ENCODE data around the gene IHH.
A peak's percentile ranks its signal among the peaks of the same experiment; 100 is the strongest.

IHH gene

DNA sequence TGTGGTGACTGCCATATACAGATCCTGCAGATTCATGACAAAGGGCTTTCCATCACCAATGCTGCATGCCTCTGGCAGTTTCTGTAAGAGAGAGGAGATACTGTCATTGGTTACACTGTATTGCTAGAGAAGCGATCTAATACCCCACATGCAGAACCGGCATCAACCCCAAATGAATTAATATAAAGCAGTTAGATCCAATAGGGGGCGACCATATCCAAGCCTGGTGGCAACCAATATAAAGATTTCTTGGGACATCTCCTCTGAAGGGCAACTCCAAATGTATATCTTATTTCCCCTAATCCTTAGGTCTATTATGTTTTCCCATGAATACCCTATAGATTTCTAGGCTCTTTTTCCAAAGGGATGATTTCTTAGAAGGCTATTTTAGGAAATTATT, 17.4 kb upstream of the IHH start:
- no peak overlapping the region for H3K4me3 ChIP-seq (ENCODE audit: low read depth, low read length)

DNA sequence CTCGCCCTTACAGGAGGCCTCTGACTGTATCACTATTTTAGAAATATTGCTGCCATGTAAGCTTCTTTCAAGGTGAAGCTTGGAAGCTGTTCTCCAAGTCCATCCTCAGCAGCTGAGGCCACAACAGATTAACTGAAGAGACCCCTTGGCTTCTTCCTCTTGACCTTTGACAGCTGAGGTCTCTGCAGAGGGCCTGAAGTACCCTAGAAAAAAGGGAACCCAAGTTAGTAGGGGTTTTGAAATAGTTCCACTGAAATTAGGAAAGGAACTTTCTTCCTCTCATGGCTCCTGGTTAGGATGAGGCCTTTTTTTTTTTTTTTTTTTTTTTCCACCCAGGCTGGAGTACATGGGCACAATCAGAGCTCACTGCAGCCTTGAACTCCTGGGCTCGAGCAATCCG, 15.5 kb upstream of the IHH start:
- H3K4me3 ChIP-seq (ENCODE audit: low read depth, low read length): no peak overlapping the region

DNA sequence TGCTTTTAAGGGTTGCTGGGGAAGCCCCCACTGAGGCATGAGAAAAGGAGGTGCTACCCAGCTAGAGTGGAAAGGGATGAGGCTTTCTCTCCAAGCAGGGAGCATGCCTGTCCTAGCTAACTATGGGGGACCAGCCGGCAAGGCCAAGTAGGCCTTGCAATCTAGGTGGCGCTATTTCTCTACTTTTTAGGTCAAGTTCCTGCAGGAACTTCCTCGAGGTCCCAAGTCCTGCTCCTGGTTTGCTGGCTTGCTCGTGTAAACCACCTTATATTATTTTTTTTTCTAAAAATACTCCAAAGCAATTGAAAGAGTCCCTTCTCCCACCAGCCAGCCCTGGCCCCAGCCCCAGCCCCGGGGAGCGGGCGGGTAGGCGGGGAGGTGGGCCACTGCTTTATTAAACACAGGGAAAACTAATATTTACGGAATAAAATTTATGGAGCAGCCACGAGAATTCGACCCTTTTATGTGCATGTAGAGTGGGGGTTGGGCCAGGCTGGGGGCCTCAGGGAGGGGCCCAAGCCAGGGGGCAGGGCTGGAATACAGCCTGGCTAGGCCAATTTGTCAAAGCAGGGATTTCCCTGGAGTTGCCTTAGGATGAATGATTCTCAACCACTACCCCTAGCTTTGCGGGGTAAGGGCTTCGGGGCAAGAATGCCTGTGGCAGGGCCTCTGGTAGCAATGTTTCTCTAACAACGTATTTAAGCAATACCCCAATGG, 12.8 kb upstream of the IHH start:
- no peak overlapping the region for H3K4me3 ChIP-seq (ENCODE audit: low read depth, low read length)

DNA sequence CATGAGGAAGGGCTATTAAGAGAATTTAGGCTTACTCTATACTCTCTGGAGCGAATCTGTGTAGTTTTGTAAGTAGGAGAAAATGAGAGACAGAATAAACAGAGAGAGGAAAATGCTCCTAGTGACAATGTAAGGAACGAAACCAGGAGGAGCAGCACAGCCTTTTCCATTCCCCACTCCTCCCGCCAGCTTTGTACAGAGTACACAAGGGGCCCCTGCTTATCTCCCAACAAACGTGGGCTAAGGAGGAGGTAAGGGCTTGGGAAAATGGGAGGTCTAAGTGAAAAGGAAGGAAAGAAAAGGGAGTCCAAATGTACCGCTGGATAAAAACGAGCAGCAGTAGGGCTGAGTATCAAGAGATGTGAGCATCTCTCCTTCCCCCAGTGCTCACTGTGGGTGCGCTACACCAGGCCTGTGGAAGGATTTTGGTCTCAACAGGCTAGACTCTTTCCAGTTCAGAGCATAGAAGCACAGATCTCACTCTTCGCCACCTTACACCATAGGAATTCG, 12.1 kb upstream of the IHH start:
- no peak overlapping the region for H3K4me3 ChIP-seq (ENCODE audit: low read depth, low read length)

DNA sequence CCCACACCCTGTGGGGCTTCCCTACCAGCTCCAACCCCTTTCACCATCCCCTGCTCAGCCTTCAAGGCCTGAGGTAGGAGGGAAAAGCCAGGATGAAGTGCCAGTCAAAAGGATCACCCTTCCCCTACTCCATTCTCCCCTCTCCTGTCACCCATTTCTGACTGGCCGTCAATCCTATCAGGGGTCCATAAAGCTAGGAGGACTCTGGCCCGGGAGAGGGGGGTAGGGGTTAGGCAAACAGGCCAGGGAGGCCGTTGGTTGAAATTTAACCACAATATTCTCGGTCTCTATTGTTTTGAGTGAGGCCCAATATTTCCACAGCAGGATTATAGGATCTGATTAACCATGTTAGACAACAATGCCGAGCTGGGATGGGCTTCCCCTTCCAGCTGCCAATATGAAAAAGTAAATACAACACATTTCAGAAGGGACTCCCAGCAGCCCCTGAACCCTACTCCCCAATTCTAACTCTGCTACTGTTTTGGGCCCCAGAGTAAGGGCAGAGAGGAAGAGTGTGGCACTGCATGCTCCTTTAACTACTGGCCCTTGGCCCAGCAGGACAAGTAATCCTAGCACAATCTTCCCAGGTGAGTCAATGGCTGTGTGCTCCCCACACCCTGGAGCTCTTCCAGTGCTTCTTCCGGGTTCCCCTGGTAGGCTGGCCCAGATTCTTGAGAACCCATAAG, 10.6 kb upstream of the IHH start:
- H3K4me3 ChIP-seq (ENCODE audit: low read depth, low read length): no peak overlapping the region

DNA sequence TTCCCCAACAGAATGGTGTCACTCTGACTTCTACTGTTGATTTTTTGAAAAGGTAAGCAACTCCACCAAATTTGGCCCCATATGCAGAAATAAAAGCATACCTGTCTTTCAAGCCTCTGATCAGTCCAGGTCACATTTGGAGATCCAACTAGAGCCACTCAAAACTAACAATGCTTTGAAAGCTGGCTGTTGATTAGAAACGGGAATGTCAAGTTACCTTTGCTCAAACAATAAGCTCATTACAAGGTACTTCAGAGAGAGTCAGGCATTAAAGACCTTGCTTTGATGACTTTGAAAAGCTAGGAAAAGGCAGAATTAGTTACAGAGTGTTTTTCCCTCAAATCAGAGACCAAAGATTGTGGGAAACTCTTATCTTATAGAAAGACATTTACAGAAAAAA, 4.8 kb upstream of the IHH start:
- H3K4me3 ChIP-seq (ENCODE audit: low read depth, low read length): no peak overlapping the region

DNA sequence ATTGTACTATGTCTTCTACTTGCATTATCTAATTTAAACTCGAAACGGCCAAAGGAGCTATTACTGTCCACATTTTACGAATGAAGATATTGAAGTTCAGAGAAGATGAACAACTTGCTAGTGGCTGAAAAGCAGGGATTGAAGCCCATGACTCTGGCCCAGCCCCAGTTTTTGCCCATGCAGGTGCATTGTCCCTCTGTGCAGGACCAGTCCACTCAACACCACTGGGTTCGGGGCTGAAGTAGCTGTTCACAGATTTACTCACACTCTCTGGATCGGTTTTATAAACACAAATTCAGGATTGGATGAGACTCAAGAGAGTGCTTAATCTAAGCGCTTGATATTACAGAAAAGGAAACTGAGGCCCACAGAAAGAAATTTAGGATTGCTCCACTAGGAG, 1.4 kb upstream of the IHH start:
- no peak overlapping the region for H3K4me3 ChIP-seq (ENCODE audit: low read depth, low read length)

DNA sequence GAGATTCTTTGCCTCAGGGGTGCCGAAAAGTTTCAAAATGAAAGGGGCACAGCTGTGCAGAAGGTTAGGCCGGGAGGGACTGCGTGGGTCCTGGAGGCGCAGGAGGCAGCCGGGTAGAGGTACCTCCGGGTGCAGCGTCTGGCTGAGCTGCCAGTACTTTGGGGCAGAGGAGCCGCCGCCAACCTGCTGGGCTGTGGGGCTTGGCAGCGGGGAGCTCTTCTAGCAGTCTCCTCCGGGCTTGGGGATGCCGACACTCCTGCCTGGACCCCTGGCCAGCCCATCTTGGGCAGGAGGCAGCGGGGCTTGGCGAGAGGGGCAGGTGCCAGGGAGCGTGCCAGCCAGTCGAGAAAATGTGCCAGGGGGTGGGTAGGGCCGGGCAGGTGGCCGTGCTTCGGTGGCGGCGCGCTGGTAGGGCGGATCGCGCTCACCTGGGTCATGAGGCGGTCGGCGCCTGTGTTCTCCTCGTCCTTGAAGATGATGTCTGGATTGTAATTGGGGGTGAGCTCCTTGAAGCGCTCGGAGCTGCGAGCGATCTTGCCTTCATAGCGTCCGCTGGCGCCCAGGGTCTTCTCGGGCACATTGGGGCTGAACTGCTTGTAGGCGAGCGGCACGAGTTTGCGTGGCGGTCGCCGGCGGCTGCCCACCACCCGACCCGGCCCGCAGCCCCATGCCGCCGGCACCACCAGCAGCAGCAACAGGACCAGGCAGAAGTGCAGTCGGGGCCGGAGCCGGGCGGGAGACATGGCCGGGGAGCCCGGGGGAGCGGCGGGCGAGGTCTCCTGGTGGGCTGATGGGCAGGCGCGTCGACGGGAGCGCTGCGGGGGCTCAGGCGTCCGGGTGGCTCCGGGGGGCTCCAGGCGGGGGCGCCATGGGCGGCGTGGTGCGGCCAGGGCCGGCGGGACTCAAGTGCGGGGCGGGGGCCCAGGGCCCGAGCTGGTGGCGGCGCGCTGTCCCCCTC, 717 bp downstream of the IHH start:
- H3K4me3 ChIP-seq (ENCODE audit: low read depth, low read length): no peak overlapping the region

DNA sequence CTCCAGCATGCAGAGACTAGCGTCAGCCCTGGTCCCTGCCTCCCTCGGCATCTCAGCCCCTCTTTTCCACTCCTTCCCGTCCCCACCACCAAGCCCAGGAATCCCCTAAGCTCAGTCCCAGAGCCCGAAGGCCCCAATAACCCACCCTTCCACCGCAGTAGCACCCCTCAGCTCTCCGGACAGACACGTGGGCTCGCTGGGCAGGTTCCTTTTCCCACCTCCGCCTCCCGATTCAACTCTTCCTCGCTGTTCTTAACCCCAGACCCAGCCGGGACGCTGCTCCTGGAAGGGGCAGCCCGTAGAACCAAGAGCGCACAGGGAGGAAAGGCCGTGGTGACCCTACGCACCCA, 1.4 kb downstream of the IHH start:
- no peak overlapping the region for H3K4me3 ChIP-seq (ENCODE audit: low read depth, low read length)

DNA sequence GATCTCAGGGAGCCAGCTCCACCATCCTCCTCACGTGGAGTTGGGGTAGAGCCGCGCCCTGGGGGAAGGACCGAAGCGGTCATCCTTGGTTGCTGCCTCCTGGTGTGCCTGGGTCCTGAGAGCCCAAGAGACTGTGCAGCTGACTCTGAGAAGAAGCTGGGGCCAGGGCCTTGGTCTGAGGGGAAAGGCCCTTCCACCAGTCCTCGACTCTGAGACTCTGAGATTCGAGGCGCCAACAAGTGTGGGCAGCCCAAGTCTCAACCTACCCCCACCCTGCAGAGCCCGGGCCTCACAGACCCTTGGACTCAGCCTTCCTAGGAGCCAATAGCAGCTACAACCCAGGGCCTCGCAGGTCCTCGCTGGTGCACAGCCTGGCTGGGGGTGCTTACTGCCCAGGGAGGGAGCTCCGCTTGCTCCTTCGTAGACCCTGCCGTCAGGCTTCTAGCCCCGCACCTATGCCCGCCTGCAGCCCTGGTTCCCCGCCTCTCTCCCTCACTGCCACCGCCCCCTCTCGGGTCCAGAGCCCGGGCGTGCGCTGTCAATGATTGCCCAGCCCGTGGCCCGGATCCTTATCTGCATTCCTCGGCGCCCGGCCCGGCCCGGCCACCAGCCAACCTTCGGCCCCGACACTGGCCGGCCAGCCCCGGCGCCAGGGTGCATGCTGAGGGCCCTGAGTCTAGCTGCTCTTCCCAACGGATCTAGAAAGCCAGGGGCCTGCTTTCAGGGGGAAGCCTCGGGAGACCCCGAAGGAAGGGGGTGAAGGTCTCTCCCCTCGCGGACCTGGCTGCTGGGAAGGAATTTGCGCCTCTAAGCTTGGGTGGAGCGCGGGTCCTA, 2.0 kb downstream of the IHH start:
- H3K4me3 ChIP-seq (ENCODE audit: low read depth, low read length): no peak overlapping the region

DNA sequence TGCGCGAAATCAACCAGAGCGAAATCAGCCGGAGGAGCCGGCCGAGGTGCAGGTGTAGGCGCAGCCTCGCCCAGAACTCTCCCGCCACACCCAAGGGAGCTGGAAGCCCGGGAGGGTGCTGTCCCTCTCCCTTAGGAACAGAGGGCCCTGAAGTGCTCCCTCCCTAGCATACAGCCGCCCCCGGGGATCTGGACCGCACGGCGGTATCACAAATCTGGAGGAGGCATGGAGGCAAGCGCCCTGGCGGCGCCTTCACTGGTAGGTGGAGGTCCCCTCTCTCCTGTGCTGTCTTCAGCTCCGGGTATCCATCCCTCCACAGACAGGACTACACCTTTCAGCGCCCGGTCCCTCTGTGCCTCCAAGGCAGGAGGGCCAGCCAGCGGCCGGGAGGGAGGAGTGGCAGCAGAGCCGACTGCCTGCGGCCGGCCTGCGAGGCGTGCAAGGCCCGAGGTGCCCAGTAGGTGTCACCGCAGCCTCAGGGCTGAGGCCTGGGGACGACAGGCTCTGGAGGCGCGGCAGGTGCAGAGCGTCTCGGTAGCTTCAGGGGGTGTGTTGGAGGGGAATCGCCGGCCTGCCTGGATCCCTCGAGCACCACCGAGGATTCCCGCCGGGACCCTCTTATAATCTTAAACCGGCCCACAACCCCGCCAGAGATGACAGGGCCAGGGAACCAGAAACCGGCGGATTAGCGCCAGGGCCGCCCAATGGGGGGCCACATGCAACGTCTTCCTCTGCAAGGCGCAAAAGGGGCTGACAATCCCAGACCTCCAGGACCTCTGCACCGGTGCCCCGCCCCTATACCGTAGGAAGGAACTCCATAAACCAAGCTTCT, 2.8 kb downstream of the IHH start:
- H3K4me3 ChIP-seq (ENCODE audit: low read depth, low read length): peak overlapping the region; percentile 8

DNA sequence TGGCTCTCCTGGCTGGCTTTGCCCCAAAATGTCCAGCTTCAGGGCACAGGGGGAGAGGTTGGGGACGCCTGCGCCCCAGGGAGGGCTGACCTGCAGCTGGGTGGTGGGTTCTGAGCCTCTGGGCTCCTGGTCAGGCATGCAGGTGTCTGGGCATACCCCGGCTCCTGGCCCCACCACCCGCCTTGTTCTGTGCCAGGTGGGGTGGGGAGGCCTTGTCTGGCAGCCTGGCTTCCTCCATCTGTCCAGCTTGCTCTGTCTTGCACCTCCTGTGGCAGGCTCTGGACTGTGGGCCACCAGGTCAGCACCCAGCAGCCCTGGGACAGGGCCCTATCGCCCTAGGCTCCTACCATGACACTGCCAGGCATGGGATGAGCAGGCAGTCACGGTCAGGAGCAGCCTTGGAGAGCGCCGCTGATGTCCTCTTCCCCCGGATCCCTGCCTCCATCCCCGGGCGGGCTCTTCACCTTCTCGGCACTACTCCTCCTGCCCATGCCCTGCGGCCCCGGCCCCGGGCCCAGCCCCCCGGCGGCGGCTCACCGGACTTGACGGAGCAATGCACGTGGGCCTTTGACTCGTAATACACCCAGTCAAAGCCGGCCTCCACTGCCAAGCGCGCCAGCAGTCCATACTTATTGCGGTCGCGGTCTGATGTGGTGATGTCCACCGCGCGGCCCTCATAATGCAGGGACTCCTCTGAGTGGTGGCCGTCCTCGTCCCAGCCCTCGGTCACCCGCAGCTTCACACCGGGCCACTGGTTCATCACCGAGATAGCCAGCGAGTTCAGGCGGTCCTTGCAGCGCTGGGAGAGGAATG, 3.6 kb downstream of the IHH start:
- peak overlapping the region; percentile 8 for H3K4me3 ChIP-seq (ENCODE audit: low read depth, low read length)

DNA sequence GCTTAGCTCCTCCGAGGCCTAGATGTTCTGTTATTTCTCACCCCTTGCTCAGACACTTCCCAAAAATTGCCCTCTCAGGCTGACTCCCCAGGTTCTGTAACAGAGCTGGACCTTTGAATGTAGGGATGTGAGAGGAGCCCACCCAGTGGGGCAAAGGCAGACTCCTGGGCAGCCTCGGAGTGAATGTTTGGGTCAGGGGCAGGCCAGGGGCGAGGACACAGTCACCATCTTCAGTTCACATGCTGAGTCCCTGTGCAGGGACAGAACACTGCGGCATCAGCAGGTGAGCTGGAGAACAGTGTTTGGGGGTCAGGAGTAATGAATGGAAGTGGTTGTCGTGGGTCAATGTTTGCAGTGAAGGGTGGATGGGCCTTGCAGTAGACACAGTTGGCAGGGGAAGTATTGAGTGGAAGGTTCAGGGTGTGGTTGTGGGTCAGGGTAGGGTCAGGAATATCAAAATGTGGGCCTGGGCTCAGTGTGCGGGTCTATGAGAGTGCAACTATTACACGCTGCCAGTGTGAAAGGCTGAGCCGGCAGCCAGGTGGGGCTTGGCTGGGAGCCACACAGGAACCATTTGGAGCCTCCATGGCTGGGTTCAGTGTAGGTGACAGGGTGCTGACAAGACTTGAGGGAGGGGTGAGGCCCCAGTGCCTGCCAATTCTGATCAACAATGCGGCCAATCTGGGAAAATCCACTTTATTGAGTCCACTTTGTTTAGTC, 4.4 kb downstream of the IHH start:
- H3K4me3 ChIP-seq (ENCODE audit: low read depth, low read length): no peak overlapping the region

DNA sequence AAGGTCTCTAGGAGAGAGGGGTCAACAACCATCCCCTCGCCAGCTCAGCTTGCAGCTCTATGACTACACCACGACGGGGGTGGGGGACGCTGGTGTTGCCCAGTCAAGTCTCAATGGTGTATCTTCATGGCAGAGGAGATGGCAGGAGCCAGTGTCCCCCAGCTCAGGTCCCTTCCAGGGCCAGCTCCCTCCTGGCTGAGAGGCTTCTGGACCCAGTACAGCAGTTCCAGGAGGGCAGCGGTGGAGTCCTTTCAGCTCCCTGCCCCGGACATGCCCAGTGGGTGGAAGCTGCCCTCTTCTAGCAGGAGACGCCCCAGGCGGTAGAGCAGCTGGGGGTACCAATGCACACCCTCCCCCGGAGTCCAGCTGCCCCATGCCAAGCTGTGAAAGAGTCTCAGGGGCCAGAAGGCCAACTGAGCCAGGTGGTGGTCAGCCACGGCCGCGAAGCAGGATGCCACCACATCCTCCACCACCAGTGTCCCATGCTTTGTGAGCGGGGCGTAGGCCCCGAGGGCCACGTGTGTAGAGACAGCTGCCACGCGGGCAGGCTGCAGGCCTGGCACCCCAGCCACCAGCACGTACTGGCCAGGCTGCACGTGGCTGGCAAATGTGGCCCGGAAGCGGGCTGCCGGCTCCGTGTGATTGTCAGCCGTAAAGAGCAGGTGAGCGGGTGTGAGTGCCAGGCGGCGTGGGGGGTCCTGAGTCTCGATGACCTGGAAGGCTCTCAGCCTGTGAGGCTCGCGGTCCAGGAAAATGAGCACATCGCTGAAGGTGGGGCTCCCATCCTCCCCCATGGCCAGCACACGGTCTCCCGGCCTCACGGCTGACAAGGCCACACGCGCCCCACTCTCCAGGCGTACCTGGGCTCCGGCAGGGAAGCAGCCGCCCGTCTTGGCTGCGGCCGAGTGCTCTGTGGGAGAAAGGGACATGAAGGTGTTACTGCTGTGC, 5.5 kb downstream of the IHH start:
- no peak overlapping the region for H3K4me3 ChIP-seq (ENCODE audit: low read depth, low read length)

DNA sequence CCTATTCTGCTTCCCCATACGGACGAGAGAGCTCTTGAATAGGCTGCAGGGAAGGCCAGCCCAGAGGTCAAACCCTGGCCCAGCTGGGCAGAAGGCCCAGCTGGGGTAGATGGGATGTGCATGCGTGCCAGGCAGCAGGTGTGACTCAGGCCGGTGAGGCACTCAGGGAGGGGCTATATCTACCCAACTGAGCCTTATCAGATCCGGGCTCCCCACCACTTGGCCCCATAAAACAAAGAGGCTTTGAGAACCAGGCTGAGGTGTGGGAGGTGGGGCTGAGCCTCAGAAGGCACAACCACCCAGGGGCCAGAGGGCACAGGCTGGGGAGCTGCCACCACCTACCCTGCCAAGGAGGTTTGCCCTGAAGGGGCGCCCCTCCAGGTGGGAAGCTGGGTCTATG, 11.4 kb downstream of the IHH start:
- H3K4me3 ChIP-seq (ENCODE audit: low read depth, low read length): no peak overlapping the region

DNA sequence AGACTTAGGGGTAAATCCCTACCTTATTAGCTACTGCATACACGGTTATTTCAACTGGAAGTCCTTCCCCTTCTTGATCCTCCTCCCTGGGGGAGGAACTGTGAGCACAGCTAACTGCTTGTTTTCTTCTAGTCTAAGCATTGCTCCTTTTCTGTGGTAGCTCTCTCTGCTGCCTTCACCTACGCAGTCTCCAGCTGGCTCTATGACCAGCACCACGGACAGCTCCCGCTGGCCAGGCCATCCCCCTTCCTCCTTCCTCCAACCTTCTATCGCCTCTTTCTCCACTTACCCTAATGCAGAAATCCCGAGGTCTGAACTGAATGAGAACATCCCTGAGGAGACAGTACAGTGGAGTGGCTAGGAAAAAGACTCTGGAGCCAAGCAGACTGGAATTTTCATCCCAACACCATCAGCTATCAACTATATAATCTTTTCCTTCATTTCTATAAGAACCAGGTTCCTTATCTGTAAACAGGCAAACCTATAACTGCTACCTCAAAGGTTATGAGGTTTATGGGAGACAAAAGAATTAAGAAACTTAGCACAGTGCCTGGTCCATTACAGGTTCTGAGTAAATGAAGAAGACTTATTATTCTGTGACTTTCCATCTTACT, 14.7 kb downstream of the IHH start:
- no peak overlapping the region for H3K4me3 ChIP-seq (ENCODE audit: low read depth, low read length)

DNA sequence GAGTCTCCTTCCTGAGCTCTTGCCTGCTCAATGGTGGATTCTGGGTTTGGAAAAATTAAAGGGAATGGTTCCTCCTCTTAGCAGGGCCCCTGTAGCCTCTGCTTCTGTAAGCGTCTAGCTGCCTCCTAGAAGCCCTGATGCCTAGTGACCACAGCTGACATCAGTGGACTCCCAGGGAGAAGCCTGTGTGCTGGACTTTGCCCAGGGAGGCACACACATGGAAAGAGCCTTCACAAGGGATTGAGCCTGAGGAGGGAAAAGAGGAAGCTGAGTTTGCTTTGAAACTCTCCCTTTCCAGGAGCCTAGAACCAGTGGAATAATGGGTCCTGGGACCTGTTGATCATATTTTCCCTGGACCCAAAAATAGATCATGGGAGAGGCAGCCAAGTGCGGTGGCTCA, 18.0 kb downstream of the IHH start:
- no peak overlapping the region for H3K4me3 ChIP-seq (ENCODE audit: low read depth, low read length)

All from iPS-11a (cell line).